AG09309 (cell line): ENCODE results near the gene BMPR2.

Experiments
- DNase-seq: peaks from one replicate; pipeline ENCODE4 v3.0.0-alpha.2; 2010; ENCODE audit warnings: low read depth
- H3K4me3 ChIP-seq: 2 replicates; pipeline ENCODE4 v1.5.1; 2011; ENCODE audit warnings: mild to moderate bottlenecking, low read depth, low read length, moderate library complexity; ENCODE audit not compliant: control insufficient read depth
- TF ChIP-seq, protein P1 (sequence below): IDR thresholded peaks from 2 replicates; pipeline ENCODE4 v1.5.1; 2011; ENCODE audit warnings: mild to moderate bottlenecking, low read depth, low read length, inconsistent platforms; ENCODE audit not compliant: insufficient read depth, control insufficient read depth; ENCODE audit errors: missing control alignments

Gene BMPR2

DNA sequence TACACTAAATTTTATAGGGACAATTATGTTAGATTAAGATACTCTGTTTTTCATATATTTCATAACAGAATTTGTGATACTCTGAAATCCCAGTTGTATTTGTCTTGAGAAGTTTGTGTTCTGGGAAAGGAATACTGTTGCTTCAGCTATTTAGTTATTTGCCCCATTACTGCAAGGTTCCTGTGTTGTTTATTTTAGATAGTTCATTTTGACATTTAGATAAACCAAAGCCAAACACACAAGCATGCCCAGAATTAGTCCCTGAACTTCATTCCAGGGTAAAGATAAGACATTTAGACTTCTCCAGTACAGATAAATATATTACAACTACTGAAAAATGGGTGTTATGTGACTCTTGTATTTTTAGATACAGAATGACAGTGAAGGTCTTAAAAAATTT lies 74.7 kb downstream of the BMPR2 start:
- H3K4me3 ChIP-seq: no peak overlapping the region
- no peak for DNase-seq
- TF ChIP-seq, protein P1, sequence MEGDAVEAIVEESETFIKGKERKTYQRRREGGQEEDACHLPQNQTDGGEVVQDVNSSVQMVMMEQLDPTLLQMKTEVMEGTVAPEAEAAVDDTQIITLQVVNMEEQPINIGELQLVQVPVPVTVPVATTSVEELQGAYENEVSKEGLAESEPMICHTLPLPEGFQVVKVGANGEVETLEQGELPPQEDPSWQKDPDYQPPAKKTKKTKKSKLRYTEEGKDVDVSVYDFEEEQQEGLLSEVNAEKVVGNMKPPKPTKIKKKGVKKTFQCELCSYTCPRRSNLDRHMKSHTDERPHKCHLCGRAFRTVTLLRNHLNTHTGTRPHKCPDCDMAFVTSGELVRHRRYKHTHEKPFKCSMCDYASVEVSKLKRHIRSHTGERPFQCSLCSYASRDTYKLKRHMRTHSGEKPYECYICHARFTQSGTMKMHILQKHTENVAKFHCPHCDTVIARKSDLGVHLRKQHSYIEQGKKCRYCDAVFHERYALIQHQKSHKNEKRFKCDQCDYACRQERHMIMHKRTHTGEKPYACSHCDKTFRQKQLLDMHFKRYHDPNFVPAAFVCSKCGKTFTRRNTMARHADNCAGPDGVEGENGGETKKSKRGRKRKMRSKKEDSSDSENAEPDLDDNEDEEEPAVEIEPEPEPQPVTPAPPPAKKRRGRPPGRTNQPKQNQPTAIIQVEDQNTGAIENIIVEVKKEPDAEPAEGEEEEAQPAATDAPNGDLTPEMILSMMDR: no peak

DNA sequence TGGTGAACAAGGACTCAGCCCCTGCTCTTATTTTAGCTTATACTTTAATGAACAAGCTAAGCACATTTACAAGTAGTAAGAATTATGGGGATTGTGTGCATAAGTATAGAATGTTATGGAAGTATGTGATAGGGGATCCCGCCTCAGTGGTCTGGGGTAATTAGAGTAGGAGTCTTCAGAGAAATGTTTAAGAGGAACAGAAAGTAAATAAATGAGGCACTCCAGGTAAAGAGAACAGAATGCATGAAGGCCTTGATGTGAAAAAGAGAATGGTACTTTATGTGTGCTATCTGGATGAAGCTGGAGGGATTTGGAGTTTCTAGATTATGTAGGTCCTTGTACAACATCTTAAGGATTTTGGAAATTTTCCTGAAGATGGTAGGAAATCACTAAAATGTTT lies 76.6 kb downstream of the BMPR2 start:
- no peak for DNase-seq
- H3K4me3 ChIP-seq: no peak overlapping the region
- TF ChIP-seq, protein P1: no peak

DNA sequence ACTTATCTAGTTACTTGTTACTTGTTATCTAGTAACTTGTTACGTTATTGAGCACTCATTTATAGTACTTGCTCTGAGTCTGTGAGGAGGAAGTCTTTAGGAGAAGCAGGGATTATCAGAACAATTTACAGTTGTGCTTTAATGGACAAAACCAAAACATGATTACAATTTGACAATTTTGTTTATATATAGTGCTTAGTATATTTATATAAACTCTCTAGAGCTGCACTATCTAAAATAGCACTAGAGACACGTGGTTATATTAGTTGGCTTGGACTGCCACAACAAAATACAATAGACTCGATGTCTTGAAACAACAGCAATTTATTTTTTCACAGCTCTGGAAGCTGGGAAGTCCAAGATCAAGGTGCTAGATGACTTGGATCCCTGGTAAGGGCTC lies 78.4 kb downstream of the BMPR2 start:
- TF ChIP-seq, protein P1: no peak
- no peak for DNase-seq
- no peak overlapping the region for H3K4me3 ChIP-seq

DNA sequence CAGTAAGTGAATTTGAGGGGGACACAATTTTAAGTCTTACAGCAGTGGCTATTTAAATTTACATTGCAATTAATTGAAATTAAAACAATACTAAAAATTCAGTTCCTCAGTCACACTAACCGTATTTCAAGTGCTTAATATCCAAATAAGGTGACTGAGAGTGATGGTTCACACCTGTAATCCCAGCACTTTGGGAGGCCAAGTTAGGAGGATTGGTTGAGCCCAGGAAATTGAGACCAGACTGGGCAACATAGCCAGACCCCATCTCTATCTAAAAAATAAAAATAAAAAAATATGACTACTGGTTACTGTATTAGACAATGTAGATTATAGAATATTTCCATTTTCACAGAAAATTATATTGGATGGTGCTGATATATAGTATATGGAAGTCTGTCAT lies 79.0 kb downstream of the BMPR2 start:
- TF ChIP-seq, protein P1: no peak
- H3K4me3 ChIP-seq: no peak overlapping the region
- no peak for DNase-seq

DNA sequence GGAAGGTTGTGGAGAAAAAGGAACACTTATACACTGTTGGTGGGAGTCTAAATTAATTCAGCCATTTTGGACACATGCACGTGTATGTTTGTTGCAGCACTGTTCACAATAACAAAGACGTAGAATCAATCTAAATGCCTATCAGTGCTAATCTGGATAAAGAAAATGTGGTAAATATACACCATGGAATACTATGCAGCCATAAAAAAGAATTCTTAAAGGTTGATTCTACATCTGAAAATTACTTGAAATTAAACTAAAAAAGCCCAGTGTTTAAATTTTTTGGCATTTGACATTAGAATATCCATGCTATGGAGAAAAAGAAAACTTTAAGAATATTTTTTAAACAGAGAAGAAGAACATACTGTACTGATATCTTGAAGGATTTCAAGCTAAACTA lies 84.0 kb downstream of the BMPR2 start:
- TF ChIP-seq, protein P1: no peak
- no peak overlapping the region for H3K4me3 ChIP-seq
- DNase-seq: no peak

DNA sequence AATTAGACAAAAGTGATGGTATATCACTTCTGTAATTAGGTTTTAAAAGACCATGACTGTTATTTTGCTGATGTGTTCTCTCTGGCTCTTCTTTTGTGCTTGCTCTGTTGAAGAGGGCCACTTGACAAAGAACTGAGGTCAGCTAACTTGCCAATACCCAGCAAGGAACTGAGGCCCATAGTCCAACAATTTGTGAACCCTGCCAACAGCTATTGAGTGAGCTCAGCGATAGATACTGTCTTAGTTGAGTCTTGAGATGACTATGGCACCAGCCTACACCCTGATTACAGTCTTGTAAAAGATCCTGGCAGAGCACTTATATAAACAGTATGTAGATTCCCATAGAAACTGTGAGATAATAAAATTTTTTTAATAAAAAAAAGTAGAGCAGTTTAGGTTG lies 103.0 kb downstream of the BMPR2 start:
- DNase-seq: no peak
- H3K4me3 ChIP-seq: no peak overlapping the region
- TF ChIP-seq, protein P1: no peak

DNA sequence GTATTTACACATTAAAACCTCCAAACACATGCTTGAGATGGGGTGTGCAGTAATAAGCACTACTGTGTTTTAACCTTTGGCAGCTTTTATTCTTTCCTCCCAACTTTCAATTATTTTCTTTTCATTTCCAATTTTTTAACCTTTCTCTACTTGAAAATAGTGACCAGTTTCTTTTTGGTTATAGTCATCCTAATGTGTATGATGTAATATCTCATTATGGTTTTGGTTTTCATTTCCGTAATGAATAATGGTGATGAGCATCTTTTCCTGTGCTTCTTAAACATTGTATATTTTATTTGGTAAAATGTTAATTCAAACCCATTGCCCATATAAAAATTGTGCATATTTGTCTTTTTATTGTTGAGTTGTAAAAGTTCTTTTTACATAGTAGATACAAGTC lies 103.5 kb downstream of the BMPR2 start:
- no peak for DNase-seq
- TF ChIP-seq, protein P1: no peak
- no peak overlapping the region for H3K4me3 ChIP-seq
